Activated T-cell treated with anti-CD3 and anti-CD28 coated beads, Interleukin-2, amount 50 U/mL, for 1 hour (primary cell): ENCODE results near the gene UGT2A1.
"Not testable (repeated sequence)": the region's sequence is repeated elsewhere in the genome, so short reads cannot be mapped to it uniquely, and the experiment has no call there.

Source experiments
- DNase-seq: peaks from one replicate; pipeline ENCODE4 v3.0.0-alpha.2; 2020

Gene UGT2A1

GRCh38 chr4:69653147-69653546, at the start of gene UGT2A1:
TSS of gene UGT2A1 (minus strand) at chr4:69653247. CDS start at chr4:69647644, 5,603 bp downstream.
- no peak for DNase-seq

- no peak for DNase-seq
Measured at GRCh38 chr4:69702201-69702600, 49.2 kb upstream of the UGT2A1 start.

- DNase-seq, result no peak
Measured at GRCh38 chr4:69701696-69702095, 48.6 kb upstream of the UGT2A1 start.

- DNase-seq, result no peak
Measured at GRCh38 chr4:69697536-69698242, 44.6 kb upstream of the UGT2A1 start.

- DNase-seq, result no peak
Measured at GRCh38 chr4:69689599-69689998, 36.6 kb upstream of the UGT2A1 start.

GRCh38 chr4:69684804-69685203, 31.8 kb upstream of the UGT2A1 start:
- no peak for DNase-seq

GRCh38 chr4:69668680-69669079, 15.6 kb upstream of the UGT2A1 start:
- no peak for DNase-seq

GRCh38 chr4:69664009-69664408, 11.0 kb upstream of the UGT2A1 start:
- not testable (repeated sequence) for DNase-seq

- not testable (repeated sequence) for DNase-seq
Measured at GRCh38 chr4:69661130-69661803, 8.2 kb upstream of the UGT2A1 start.

- DNase-seq, result no peak
Measured at GRCh38 chr4:69658133-69658532, 5.1 kb upstream of the UGT2A1 start.

GRCh38 chr4:69656653-69657158, 3.7 kb upstream of the UGT2A1 start:
- DNase-seq, result no peak

GRCh38 chr4:69650872-69651271, 2.2 kb downstream of the UGT2A1 start:
- DNase-seq, result no peak

GRCh38 chr4:69649629-69650028, 3.4 kb downstream of the UGT2A1 start:
- DNase-seq, result no peak

- DNase-seq, result no peak
Measured at GRCh38 chr4:69649207-69649606, 3.8 kb downstream of the UGT2A1 start.

GRCh38 chr4:69642961-69643360, 10.1 kb downstream of the UGT2A1 start:
- no peak for DNase-seq

- DNase-seq, result no peak
Measured at GRCh38 chr4:69640289-69640688, 12.8 kb downstream of the UGT2A1 start.

GRCh38 chr4:69639542-69639941, 13.5 kb downstream of the UGT2A1 start, which contains the start of gene UGT2A2:
TSS of gene UGT2A2 (minus strand) at chr4:69639642. CDS start at chr4:69639640, 2 bp downstream.
- DNase-seq, result no peak

GRCh38 chr4:69617083-69617694, 35.9 kb downstream of the UGT2A1 start:
- no peak for DNase-seq

- DNase-seq, result no peak
Measured at GRCh38 chr4:69610484-69610883, 42.6 kb downstream of the UGT2A1 start.

GRCh38 chr4:69601065-69601464, 52.0 kb downstream of the UGT2A1 start:
- no peak for DNase-seq

GRCh38 chr4:69600013-69600412, 53.0 kb downstream of the UGT2A1 start:
- no peak for DNase-seq

- DNase-seq, result no peak
Measured at GRCh38 chr4:69594382-69594781, 58.7 kb downstream of the UGT2A1 start.

- DNase-seq, result no peak
Measured at GRCh38 chr4:69591364-69591763, 61.7 kb downstream of the UGT2A1 start.

GRCh38 chr4:69589884-69590283, 63.2 kb downstream of the UGT2A1 start:
- no peak for DNase-seq
